Skin of body (tissue), 2 donors: ENCODE data around the gene DOCK10. TPM values are rescaled to one million over a fixed set of nuclear protein-coding genes. Genes with fewer than 3 reads are reported as not detected.
"Not testable (repeated sequence)": the region's sequence is repeated elsewhere in the genome, so short reads cannot be mapped to it uniquely, and the experiment has no call there.

Source experiments
- DNase-seq: peaks from one replicate; lab custom pipeline; 2025; lab: John Stamatoyannopoulos, UW
- total RNA-seq: library from RNA; depleted of rRNA; stranded (reverse); fragments of >200 nt; gene quantifications from one replicate; pipeline ENCODE4 v1.2.3, GENCODE V29; 2014

Gene DOCK10
- total RNA-seq, 1 donor from 2014 or later, result 21.3 TPM

DNA sequence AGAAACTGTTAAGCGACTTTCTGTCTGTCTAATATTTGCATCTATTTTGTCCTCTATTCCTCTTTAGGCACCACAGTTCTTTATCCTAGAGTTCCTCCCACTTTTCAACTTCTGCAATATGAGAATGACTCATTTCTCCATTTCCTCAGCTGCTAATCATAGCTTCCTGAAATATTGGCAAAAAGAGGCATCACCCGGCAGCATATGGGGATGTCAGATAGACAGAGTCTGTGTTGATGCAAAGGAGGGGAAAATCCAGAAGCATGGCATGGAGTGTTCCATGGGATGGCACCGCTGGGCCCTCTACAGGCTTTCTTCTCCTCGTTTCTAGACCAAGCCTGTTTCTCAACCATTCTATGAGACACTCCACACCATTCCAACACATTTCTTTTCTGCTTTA lies 93.4 kb downstream of the DOCK10 start:
- peak; percentile 14 for DNase-seq

DNA sequence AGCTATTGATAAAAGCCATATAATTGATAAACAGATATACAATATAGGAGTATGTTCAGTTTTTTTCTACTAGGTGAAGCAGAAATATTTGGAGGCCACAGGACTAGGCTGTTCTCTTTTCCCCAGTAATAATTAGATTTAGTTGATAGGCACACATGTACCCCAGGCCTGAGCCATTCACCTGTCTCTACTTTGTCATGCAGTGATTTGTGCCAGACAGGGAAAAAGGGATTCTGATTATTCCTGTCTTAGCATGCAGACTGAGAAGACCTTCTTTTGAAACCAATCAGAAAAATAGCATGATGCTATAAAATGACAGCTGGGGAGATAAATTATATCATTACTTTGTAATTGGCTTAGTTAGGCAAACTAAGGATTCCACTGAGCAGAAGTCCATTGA lies 94.3 kb downstream of the DOCK10 start:
- DNase-seq, result no peak

DNA sequence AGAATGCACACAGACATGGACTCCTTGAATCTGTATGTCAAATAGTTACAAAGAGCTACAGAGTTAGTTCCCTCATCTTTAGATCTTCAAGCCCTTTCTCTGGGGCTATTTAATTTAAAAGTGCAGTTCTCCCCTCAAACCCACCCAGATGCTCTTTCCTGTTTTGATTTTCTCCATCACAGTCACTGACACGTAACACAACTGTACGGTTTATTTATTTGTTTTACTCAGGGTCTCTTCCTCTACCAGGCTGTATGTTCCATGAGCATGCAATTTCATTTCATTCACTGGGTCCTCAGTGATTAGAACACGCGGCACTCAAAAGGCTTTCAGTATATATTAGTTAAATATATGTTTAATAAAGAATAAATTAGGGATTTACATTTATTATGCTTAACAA lies 94.7 kb downstream of the DOCK10 start:
- no peak for DNase-seq

DNA sequence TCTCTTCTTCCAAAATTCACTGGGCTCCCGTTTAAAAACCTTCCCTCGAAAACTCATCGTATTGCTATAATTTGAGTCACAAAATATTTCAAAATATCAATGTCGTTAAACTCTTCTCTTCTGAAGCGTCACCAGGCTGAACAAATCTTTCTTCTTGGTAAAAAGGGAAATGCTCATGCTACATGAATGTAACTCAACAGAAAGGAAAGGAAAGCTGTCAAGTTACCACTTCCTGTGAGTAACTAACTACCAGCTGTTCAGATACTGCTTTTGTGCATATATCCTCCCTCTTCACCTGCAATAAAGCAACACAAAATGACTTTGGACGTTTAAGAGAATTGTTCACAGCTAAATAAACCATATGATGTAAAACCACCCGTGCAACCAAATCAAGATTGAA lies 95.4 kb downstream of the DOCK10 start:
- DNase-seq, result no peak

DNA sequence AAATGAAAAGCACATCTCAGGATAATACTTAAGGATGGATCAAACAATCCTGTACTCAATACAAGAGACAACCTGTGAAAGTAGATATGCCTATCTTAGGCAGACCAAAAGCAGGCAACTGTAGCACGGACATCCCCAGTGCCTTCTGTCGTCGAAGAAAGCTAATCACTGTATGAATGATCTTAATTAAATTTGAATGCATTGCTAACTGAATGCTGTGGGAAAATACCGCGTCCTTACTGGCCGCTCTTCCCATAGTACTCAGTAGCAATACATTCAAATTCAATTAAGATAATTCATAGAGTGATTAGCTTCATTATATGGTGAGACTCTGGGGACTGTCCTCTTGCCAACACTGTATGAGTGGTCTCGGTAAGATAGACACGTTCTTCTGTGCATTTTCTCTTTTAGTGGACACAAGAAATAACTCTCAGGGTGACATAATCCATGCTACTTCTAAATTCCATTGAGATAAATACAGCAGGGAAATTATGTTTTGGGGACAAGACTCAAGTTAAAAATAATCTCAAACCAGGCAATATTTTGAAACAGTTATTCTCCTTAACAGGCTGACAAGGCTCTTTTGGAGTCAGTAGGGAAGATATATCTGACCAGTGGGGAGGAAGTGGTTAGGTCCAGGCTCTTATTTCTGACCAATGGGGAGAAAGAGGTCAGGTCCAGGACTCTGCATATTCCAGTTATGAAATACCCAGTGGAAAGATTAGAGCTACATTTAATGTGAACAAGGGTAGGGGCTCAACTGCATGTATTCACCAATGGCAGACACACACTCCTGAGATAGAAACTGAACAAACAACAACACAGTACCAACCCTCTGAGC lies 97.3 kb downstream of the DOCK10 start:
- no peak for DNase-seq

DNA sequence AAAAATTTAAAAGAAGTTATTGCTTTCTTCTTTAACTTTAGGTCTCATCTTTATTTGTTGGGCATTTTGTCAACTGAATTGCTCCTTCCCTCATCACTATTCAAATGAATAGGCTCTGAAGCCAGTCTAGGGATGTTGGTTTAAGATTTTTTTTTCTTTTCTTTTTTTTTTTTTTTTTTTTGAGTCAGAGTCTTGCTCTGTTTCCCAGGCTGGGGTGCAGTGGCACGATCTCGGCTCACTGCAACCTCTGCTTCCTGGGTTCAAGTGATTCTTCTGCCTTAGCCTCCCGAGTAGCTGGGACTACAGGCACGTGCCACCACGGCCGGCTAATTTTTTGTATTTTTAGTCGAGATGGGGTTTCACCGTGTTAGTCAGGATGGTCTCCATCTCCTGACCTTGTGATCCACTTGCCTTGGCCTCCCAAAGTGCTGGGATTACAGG lies 98.6 kb downstream of the DOCK10 start:
- DNase-seq, result not testable (repeated sequence)

DNA sequence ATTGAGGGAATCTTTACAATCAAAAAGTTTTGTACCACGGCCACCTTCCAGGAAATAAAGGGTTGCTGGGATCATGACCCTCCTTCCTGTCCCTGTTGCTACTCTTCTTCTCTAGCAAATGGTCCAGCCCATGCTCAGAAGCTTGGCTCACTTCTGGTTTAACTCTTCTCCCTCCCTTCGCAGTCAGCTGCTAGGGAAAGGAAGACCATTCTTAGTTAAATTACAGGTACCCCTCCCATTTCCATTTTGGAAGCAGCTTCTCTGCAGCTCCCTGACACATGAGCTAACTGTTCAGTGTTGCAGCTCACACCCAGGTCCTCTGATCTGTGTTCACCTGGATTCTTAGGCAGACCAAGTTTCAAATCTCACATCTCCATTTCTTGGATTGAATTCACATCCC lies 100.3 kb downstream of the DOCK10 start:
- no peak for DNase-seq

DNA sequence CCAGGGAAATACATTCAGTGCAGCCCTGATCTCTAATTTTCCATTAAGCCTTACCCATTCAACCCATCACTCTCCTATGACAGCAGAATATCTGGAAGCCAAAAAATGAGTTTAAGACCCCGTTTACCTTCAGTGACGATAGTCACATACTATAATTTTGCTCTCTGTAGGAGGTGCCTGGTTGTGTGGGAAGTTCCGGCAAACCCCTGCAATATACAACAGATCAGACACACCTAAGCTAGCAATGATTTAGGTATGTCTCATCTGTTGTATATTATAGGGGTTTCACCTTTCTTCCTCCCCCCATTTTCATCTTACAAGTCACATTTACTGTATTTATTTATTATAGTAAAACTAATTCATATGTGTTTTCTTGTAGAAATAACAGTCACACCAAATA lies 101.7 kb downstream of the DOCK10 start:
- DNase-seq, result no peak

DNA sequence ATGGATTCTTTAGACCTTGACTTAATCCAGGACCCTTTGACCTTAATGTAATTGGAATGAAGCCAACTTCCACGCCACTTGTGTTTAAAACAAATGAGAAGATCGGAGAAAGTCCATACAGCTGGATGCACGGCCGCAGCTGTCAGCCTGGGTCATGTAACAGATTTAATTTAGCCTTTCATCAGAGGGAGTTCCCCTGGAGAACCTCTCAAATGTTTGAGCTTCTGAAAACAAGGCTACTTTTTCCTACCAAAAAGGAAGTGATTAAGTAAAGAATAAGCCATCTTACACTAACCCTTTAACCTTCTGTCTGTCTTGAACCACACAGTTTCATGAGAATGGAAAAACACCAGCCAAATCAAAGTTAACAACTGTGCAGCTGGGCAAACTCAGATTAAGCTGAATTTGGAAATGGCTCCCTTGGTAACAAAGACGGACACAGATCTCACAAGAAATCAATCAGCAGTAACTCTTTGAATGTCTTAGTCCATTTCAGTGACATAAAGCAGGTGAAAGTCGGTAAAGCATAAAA lies 103.6 kb downstream of the DOCK10 start:
- no peak for DNase-seq

DNA sequence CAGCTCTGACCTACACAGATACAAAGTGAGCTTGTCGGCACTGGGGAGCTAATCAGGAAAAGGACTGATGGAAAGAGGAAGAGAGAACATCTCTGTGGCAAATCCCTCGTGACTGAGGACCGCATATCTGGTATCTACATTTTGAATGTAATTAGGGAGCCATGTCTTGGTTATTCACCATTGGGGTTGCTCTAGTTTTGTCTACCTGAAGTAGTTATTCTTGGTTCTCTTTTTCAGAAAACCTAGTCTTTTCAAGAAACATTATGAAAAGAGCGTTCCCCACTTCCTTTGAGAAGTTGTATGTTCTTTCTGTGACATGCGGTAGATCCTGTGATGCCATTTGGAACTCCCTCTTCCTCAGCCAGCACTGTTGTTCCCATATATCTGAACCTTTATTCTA lies 104.4 kb downstream of the DOCK10 start:
- no peak for DNase-seq

DNA sequence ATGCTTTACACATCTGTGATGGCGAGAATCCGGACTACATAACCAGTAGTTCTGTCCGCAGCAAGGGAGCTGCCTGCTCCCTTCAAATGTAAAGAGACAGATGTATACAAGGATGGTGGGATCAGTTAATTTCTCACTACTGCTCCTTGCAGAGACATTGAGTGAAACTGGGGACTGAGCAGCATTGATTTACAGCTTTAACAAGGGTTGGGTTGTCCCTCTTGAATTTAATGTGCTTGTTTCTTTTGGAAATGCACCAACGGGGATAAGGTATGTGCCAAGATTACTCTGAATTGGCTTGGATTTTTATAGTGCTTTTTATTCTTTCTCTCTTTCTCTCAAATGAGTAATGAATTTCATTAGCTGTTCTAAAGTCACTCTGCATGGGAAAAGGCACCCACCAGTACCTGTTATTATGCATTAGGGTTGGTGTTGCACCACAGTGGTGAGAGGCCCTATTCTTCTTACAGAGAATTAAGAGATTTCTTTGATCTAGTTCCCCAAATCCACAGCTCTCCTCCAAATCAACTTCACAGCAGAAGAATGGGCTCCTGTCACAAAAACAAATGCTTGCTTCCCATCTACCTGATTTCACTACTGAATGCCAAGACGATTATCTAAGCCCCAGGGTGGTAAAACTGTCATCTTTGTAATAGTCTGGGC lies 107.6 kb downstream of the DOCK10 start:
- DNase-seq, result peak; percentile 62

DNA sequence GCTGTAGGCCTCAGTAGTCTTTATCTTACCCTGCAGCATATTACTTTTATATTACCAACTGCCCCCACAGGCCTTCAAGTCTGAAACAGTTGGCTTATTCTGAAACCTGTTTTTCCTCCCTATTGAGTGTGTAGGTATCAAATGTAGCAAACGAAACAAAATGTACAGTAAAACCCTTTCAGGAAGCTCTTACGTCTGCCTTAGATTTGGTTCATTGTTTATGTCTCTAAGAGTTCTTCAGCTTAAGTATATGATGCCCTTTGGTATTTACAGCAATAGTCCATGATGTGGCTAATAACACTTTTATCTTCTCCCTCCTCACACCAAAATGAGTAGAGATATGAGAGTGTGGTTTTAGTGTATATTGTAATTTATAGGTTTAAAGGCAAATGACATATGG lies 108.8 kb downstream of the DOCK10 start:
- no peak for DNase-seq

DNA sequence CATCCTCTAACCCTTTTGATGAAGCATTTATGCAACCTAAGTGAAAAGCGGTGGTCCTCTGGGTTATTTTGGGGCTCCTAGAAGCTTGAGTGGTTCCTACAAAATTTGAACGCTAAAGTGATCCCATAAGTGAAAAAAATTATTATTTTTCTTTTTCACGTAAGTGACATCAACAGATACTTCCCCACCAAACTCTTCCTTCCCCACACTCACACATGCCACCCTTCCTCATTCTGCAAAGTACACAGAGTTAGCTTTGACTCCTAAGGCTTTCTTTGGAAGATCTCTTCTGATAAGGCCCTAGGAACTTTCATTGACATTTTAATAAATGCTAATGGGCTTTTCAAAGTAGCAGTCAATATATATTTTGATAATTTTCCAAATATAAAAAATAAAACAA lies 109.7 kb downstream of the DOCK10 start:
- no peak for DNase-seq

DNA sequence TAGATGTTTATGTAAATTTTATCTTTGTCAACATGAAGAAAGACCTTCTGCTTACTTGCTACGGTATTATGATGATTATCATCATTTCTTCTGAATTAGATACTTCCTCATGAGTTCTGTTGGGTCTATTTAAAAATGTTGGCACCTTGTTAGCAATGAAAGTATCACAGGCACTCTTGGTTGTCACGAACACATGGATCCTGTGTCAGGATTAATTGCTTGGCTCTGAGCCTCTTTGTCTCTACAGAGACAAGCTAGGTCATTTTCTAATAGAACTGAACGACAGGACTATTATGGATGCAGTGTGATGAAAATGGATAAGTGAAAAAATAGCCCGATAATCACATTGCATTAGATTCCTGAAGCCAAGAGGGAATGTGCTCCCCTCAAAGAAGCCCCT lies 110.3 kb downstream of the DOCK10 start:
- no peak for DNase-seq

DNA sequence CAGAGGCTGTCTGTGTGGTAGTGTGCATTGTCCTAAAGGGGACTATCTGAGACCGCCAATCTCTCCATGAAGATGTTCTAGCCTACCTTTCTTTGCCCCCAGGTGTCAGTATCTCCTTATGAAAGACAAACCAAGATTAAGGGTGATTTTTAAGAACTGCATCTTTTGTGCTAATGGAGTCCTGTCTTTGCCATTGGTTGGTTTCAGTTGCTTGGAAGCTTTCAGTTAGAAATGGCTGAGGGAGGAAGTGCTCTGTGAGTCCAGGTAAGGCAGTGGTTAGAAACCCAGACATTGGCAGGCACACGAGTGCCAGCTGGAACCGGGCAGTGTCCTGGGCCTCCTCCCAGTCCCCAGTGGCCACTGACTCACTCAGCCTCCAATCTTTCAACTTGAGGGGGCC lies 111.3 kb downstream of the DOCK10 start:
- no peak for DNase-seq

DNA sequence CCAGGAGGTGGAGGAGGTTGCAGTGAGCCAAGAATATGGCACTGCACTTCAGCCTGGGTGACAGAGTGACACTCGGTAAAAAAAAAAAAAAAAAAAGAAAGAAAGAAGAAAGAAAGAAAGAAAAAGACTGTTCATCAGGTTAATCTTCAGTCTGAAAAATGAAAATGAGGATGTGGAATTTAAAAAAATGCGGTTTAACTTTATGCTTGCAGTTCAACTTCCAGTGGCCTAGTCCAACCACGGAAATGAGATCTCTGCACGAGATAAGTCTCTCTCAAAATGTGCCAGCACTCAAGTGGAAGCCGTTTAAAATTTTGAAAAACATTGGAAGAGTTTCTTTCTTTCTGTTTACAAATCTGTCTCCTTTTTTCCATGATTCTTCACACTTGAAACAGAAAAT lies 112.1 kb downstream of the DOCK10 start:
- DNase-seq, result no peak

DNA sequence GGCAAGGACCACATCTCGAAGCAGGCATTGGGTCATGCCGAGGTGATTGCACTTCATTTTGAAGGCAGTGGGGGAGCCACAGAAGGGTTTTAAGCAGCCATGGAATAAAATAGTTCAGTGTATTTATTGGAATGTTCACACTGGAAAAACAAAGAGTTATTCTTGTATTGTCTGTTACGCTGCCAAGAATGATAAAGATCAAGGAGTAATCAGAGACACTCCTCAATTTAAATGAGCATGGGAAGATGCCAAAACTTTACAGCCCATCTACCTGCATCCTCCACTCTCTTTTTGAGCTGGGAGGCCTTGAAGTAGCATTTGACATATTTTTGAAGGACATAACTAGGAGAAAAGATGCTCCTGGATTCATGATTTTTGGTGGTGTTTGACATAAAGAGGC lies 112.8 kb downstream of the DOCK10 start:
- no peak for DNase-seq

DNA sequence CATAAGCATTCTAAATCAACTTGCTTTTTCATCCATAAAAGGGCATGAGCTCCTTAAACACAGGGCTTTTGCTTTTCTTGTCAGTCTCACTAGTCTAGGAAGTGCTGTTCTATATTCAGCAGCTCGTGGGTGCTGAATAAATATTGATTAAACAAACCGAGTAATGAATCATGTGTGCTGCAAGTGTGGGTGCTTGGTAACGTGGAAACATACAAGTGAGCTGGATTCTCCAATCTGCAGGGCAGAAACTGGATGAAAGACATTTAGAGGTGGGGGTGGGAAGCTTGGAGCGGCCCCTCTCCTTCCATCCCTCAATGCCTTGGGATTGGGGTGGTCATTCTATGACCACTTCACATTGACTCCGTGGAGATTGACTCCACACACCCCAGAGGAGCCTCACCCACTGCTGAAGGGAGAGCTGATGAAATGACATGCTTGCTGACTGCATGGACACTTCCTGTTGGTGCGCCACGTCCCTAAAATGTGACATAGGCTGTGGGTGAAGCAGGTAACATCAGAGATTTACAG lies 114.6 kb downstream of the DOCK10 start:
- no peak for DNase-seq

DNA sequence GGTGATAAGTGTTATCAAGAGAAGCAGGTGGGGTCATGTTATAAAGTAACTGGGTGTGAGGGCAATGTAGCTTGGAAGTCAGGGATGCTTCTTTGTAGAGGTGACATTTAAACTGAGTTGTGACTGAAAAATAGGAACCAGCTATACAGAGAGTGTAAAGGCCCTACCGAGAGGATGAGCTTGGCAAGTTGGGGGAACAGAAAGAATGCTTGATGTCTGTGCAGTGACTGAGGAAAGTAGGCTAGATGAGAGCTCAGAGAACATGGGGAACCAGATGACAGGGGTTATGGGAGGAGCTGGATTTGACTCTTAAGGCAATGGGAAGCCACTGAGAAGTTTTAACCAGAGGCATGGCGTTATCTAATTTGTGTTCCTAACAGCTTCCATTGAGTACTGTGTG lies 115.3 kb downstream of the DOCK10 start:
- DNase-seq, result no peak

DNA sequence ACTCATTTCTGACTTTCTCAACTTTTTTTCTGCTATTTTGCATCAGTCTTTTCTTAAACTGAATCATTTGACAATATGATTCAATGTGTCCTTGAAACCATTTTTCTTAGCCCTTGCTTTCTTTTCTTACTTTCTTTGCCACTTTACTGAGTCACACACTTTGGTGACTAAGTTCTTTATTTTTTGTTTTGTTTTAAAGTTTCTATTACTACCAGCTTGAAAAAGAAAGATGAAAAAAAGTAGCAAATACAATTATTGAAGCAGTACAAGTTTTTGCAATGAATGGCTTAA lies 116.5 kb downstream of the DOCK10 start:
- DNase-seq, result no peak

DNA sequence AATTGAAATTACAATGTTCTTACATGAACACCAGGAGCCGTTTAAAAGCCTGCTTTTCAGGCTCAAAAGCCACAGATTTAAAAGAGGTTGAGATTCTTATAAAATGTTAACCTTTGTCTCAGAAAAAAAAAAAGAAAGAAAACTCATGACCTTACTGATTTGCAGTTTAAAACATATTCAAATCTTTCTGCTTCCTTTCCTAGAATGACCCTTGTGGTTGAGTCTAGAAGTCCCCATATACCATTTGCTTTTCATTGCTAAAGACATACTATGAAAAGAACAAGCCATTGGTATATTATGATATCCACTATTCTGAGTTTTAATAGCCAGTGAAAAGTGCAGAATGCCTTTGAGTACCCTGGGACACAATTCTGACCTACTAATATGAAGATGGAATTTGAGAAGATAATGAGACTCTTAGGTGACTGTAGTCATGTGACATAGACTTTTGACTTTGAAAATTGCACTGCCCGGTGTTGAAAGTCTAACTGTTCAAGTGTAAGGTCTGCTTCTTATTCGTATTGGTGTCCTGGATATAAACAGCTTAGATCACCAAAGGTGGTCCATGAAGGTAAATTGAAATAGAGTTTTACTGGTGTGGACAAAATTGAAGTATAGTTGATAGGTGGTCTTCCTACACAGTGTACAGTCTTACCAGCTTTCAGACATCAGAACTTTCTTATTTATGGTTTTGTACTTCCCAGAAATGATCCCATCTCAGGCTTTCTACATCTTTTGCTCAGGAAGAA lies 117.0 kb downstream of the DOCK10 start:
- DNase-seq, result no peak

DNA sequence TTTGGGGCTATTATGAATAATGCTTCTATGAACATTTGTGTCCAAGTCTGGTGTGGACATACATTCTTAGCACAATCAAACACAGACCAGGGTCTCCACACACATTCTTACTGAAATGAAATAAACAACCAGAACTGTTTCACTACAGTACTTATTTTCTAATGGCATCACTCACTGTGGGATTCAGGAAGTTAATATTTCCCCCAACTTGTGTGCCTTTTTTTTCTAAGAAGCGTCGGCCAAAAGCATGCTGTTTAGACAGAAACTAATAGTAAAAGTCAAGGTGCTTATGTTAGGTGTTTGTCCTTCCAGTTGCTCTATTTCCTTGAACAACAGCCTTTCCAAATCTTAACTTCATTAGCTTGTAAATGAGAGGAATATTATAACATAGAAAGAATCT lies 117.6 kb downstream of the DOCK10 start:
- DNase-seq, result no peak
